OCI-LY3 (cell line): ENCODE data around the gene FAM111A.

ENCODE experiments used
- EZH2phosphoT487 ChIP-seq: fragments of 200-600 bp; shearing (Covaris generic); IDR thresholded peaks from 2 replicates; pipeline ENCODE4 v1.6.1; 2018; ENCODE audit warnings: antibody characterized with exemption, mixed run types, low read depth
- TF ChIP-seq, protein P1 (sequence below): fragments of 200-600, 300-600 bp; sonication (generic); IDR thresholded peaks from 2 replicates; pipeline ENCODE4 v1.5.1; 2014; ENCODE audit warnings: antibody characterized with exemption, low read length, low read depth

GRCh38 chr11:59193587-59194130 is 51.0 kb downstream of the FAM111A start:
- TF ChIP-seq, protein P1, sequence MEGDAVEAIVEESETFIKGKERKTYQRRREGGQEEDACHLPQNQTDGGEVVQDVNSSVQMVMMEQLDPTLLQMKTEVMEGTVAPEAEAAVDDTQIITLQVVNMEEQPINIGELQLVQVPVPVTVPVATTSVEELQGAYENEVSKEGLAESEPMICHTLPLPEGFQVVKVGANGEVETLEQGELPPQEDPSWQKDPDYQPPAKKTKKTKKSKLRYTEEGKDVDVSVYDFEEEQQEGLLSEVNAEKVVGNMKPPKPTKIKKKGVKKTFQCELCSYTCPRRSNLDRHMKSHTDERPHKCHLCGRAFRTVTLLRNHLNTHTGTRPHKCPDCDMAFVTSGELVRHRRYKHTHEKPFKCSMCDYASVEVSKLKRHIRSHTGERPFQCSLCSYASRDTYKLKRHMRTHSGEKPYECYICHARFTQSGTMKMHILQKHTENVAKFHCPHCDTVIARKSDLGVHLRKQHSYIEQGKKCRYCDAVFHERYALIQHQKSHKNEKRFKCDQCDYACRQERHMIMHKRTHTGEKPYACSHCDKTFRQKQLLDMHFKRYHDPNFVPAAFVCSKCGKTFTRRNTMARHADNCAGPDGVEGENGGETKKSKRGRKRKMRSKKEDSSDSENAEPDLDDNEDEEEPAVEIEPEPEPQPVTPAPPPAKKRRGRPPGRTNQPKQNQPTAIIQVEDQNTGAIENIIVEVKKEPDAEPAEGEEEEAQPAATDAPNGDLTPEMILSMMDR: no peak
- TF ChIP-seq EZH2phosphoT487: no peak
